Occipital lobe (tissue), 2 donors: Measurements from ENCODE around the gene ALKBH5. TPM values are rescaled to one million over a fixed set of nuclear protein-coding genes. Genes with fewer than 3 reads are reported as not detected.

ENCODE experiments used
- DNase-seq: peaks from one replicate; lab custom pipeline; 2025; lab: John Stamatoyannopoulos, UW
- total RNA-seq: library from RNA; depleted of rRNA; stranded (reverse); fragments of >200 nt; gene quantifications from one replicate; pipeline ENCODE4 v1.2.3, GENCODE V29; 2014

The ALKBH5 gene
- total RNA-seq, 1 donor from 2014 or later: 79.7 TPM

DNA sequence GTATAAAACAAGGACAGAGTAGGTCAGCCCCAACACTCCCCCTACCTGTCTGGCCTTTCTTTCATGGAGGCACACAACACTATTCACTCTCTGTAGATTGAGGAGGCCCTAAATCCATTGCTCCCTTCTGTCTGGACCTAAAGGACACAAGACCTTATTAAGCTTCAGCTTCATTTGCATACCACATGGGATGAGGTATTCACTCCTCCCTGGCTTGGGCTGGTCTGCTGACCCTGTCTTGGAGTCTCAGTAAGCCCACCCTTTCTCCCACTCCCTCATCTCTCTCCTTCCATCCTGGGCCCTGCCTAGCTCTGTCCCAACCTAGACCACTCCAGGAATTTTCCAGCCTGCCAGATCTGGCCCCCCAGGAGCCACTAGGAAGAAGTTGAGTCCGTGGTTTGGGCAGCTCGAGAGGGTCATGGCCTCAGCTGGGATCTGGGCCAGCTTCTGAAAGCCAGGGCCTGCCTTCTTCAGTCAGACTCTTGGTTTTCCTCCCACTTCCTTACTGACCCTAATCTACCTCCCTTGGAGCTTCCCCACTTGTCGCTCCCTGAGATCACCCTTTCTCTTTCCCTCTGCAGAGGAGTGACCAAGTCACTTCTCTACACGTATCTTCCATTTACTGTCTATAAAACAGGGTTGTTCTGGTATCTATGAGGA, 35.3 kb downstream of the ALKBH5 start:
- no peak for DNase-seq

DNA sequence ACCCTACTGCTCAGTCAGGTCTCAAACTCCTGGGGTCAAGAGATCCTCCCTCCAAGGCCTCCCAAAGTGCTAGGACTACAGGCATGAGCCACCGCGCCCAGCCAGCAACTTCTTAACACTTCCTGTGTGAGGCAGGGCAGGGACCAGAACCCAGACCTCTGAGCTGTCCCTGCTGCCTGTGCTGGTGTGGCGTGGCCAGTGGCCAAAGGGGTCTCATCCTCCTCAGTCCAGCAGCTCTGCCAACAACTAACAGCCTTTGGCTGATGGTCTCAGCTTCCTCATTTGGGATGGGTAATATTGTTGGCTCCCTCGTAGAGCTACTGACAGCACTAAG, 40.4 kb downstream of the ALKBH5 start:
- DNase-seq: no peak

DNA sequence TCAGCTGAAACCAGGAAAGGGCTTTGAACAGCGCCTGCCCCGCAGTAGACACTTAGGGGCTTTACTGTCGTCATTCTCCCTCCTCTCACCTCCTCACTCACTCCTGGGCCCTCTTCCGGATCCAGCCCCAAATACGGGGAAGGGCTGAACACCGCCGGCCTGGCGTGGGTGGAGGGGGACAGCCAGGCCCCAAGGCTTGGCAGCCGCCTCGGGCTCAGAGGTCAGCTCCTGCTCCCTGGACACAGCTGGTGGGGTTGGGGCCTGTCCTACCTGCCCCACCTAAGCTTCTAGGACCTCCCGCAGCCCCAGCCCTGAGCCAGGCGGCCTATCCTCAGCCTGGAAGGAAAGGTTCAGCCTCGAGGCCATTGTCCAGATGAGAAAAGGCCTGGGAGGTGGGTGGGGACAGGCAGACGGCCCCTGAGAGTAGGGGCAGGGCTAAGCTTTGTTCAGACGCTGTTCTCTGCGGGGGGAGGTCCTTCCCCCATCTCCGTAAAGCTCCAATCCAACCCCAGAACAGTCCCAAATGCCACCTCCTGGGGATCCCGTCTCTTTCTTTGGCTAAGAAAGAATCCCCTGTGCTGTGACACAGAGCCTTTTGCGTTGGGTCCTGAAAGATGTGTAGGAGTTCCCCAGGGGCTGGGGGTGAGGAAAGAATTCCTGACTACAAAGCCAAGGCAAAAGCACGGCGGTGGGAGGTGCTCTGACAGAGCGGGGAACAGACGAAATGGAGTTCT, 40.9 kb downstream of the ALKBH5 start:
- no peak for DNase-seq

DNA sequence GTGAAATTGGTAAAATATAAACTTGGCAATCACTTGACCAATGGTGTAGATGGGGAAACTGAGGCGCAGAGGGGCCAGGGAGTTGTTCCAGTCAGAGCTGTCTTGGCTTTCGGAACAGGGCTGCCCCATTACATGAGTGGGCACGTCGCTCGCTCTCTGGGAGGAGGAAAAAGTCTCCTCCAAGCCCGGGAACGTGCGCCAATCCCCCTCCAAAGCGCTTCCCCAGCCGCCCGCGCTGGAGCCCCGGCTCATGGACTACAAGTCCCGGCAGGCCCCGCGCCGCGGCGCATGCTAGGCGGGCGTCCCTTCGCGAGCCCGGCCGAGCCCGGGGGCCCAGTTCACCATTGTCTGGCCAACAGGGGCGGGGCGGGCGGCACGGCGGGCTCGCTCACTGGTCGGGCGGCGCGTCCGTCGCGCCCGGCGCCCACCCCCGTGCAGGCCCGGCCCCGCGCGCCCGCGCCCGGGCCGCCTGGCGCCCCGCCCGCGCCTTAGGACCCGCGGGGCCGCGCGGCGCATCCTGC, 41.6 kb downstream of the ALKBH5 start, which contains the start of gene LLGL1:
Gene LLGL1 (plus strand): TSS at position 515 of the 521 bp plus-strand sequence. CDS start 48 bp downstream, outside the sequence.
- peak; percentile 96 for DNase-seq

DNA sequence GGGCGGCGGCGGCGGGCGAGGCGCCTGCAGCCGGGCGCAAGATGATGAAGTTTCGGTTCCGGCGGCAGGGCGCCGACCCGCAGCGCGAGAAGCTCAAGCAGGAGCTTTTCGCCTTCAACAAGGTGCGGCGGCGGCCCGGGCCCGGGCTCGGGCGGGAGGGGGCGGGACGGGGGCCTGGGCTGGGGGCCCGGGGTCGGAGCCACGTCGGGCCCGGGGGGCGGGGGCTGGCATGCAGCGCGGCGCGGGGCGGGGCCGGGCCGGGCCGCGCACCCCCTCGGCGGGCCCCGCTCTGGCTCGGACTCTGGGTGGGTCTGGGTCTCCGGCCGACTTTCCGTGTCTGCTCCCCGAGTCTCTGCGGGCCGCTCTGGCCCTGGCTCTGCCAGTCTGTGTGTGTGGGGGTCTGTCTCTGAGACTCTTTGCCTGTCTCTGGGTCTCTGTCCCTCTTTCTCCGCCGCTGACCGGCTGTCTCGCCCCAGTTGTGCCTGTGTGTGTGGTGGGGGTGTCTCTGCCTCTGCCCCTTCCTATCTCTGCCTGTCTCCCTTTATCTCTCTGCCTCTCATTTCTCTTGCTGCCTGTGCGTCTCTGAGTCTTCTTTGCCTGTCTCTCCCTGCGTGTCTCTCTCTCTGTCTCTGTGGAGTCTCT, 42.1 kb downstream of the ALKBH5 start:
- no peak for DNase-seq

DNA sequence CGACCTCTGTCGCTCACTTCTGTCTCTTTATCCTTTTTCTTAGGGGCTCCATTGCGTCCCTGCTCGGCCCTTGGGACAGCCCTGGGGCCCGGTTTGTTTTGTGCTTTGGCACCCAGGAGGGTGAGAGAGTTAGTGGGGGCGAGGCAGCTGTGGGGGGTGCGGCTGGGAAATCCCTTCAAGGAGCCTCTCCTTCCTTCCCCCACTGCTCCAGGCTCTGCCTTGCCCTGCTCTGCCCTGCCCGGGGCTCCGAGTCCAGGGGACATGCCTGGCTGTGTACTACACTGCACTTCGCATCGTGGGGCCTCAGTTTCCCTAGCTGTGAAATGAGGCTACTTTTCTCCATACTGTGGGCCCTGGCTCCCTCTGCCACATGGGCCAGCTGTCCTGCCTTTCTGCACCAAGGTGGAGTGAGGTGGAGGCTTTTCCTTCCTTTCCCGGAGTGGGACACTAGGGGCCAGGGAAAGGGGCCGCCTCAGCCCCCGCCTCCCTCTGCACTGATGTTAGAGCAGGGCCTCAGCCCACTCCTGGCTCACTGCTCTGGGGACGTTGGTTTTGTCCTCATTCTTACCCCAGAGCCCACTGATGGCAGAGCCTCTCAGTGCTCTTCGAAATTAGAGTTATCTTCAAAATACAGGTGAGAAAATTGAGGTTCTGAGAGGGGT, 42.8 kb downstream of the ALKBH5 start:
- no peak for DNase-seq

DNA sequence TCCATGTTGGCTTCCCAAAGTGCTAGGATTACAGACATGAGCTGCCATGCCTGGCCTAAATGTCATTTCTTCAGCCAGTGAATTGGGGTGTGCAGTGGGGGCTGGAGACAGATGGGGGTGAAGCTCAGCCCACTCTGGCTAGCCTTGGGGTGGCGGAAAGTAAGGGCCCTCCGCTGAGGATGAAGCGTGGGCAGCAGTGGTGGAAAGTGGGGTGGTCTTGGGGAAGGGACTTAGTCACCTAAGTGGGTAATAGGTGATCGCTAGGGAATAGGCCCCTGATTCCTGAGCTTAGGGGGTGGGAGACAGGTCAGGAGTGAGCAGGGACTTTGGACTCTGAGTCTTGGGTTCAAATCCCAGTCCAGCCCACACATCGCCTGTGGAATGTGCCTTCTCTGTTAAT, 44.0 kb downstream of the ALKBH5 start:
- no peak for DNase-seq

DNA sequence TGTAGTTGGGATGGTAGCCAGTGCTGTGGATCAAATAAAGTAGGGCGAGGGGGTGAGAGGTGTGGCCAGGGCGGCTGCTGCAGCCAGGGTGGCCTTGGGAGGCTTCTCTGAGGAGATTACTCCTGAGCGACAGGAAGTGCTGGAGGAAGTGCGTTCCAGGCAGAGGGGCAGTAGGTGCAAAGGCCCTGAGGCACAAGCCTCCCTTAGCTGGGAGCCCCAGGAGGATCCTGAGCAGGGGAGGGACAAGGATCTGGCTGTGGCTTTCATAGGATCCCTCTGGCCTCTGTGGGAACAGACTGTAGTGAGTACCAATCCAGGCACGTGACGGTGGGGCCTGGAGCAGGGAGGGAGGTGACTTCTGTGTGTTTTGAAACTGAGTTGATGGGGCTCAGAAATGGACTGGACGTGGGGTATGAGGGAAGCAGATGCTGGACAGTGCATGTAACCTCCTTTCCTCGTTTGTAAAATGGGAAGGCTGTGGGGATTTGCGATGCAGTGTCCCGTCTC, 44.6 kb downstream of the ALKBH5 start:
- no peak for DNase-seq

DNA sequence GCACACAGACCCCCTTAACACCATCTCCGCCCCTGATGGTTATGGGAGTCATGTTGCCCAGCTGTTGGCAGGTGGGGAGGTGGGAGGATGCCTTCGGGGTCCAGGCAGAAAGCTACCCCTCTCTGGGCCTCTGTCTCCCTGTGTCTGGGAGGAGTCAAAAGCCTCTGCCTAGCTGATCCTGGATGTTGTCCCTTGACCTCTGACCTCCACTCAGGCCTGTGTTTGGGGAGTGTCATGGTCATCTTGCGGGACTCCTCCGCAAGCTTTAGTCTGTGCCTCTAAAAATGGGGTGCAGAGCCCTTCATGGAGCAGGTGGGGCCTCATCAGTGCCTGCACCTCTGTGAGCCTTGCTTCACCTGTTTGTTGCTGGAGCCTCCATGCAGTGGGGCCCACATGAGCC, 45.6 kb downstream of the ALKBH5 start:
- DNase-seq: no peak

DNA sequence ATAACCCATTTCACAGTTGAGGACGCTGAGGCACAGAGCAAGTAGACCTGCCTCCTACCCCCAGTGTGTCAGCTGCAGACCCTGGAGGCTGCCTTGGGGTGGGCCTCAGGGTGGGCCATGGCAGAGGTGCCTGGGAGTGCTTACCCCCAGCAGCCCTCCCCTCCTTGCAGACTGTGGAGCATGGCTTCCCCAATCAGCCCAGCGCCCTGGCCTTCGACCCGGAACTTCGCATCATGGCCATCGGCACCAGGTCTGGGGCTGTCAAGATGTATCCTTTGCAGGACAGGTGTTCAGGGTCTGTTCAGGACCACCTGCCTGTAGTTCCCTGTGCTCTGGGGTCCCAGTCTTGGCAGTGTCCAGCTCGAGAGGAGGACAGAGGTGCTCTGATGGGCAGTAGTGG, 46.1 kb downstream of the ALKBH5 start:
- no peak for DNase-seq

DNA sequence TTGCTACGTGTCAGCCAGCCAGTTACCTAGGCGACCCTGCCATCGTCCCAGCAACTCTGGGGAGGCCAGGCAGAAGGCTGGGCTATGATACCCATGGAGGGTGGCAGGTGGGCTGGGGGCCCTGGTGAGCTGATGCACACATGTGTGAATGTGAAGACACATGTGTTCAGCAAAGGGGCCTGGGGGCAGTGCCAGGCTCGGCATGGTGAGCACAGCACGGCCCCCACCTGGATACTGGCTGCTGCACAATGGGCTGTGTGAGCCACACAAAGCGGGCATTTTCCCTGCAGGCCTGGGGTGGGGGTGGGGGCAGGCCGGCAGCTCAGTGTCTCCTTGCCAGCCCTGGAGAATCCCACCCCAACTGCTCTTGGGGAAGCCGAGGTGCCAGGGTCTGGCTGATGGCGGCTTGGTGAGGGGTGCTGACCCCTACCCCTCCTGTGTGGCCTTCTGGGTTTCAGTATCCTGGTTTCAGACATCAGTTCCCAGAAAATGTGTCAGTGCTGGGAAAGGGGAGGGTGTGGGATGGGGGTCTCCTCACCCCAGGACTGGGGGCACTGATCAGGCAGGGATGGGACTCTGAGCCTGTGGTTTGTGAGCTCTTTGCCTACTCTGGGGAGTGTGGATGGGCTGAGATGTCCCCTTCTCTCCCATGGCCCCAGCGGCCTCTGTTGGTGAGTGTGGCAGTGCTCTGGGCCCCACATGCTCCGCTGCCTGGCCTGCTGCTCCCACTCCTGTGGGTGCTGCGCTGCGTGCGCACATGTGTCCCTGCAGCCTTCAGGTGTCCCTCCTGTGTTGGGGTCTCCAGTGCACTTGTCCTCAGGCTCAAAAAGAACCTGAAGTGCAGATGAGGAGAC, 46.9 kb downstream of the ALKBH5 start:
- peak; percentile 45 for DNase-seq

DNA sequence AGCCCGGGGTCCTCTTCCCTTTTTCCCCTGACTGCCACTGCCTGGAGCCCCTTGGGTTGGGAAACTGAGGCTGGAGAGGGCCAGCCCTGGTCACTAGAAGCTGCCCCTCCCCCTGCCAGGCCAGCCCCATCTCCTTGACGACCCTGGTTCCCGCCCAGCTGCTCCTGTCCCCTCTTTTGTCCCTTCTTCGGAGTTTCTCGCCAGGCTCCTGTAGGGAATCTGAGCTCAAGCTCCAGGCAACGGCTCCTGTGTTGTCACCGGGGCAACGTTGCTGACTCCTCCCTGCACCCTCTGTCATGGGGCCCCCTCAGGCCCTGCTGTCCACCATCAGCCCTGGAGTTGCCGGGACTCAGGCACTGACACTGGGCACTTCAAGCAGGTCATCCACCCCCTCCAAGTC, 47.5 kb downstream of the ALKBH5 start:
- DNase-seq: no peak

DNA sequence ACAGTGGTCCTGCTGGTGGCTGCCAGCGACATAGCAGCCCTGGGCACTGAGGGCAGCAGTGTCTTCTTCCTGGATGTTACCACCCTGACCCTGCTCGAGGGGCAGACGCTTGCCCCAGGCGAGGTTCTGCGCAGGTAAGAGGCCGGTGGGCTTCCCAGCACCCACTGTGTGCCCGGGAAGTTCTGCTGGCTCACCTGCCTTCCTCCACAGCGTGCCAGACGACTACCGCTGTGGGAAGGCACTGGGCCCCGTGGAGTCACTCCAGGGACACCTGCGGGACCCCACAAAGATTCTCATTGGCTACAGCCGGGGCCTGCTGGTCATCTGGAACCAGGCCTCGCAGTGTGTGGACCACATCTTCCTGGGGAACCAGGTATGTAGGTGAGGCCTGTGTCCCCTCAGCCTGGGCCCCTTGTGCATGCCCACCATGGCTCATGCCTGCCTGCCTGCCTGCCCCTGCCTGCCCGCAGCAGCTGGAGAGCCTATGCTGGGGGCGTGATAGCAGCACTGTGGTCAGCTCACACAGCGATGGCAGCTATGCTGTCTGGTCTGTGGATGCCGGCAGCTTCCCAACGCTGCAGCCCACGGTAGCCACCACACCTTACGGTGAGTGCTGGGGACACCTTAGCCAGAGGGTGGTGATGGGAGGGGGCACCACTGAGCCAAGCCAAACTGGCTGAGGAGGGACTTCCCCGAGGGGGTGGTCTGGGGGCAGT, 50.3 kb downstream of the ALKBH5 start:
- no peak for DNase-seq

DNA sequence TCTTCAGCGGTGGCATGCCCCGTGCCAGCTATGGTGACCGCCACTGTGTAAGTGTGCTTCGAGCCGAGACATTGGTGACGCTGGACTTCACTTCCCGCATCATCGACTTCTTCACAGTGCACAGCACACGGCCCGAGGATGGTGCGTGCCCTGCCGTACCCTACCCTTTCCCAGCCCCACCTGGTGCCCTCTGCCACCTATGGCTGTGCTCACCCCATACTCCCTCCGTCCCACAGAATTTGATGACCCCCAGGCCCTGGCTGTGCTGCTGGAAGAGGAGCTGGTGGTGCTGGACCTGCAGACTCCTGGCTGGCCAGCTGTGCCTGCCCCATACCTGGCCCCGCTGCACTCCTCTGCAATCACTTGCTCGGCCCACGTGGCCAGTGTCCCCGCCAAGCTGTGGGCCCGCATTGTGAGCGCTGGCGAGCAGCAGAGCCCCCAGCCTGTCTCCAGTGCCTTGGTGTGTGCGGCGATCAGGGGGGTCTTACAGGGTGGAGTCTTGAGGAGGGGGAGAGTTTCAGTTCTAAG, 51.3 kb downstream of the ALKBH5 start:
- DNase-seq: no peak

DNA sequence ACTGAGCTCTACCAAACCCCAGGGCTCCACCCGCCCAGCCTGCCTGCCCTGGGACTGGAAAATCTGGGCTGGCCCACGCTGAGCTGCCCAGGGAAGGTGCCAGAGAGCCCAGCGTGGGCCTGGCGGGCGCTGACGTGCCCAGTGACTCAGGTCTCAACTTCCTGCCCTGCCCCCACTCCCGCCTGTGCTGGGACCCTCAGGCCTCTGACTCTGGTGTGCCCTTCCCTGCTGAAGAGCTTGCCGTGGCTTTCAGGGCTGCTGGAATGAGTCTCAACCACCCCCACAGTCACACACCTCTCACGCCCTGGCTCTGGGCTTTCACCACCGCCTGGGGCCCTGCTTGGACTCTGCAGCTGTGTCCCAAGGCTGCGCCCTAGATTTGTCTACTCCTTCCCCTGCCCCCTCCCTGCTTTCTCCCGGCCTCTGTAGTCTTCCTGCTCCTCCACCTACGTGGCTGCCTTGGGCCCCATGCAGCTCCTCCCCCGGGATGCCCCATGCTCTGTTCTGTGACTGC, 52.2 kb downstream of the ALKBH5 start:
- DNase-seq: no peak

DNA sequence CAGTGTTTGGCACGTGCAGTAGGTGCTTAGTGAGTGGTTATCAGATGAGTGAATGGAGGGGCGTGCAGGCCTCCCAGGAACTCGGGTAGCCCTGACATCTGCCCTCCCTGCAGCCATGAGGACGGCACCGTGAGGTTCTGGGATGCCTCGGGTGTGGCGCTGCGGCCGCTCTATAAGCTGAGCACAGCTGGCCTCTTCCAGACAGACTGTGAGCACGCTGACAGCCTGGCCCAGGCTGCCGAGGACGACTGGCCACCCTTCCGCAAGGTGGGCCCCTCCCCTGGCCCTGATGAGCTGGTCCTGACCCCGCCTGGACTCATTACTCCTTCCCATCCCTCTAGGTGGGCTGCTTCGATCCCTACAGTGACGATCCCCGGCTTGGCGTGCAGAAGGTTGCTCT, 52.9 kb downstream of the ALKBH5 start:
- no peak for DNase-seq

DNA sequence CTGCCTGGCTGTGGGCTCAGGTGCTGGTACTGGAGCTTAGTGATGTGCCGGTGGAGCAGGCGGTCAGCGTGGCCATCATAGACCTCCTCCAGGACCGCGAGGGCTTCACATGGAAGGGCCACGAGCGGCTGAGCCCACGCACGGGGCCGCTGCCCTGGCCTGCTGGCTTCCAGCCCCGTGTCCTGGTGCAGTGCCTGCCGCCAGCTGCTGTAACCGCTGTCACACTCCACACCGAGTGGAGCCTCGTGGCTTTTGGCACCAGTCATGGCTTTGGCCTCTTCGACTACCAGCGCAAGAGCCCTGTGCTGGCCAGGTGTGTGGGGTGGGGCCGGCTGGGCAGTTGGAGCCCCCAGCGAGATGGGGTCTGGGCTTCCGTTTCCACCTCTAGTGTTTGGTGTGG, 53.8 kb downstream of the ALKBH5 start:
- no peak for DNase-seq

DNA sequence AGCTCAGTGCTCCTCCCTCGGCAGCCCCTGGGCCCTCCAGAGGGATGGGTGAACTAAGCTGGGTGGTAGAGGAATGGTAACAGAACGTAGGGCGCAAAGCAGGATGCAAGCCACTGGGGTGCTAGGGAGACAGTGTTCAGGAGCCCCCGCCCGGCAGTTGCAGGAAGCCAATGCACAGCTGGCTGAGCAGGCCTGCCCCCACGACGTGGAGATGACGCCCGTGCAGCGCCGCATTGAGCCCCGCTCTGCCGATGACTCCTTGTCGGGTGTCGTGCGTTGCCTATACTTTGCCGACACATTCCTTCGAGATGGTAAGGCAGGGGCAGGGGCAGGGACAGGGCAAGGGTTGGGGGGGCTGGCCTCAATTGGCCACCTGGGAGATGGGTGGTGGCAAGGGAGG, 54.7 kb downstream of the ALKBH5 start:
- DNase-seq: no peak

DNA sequence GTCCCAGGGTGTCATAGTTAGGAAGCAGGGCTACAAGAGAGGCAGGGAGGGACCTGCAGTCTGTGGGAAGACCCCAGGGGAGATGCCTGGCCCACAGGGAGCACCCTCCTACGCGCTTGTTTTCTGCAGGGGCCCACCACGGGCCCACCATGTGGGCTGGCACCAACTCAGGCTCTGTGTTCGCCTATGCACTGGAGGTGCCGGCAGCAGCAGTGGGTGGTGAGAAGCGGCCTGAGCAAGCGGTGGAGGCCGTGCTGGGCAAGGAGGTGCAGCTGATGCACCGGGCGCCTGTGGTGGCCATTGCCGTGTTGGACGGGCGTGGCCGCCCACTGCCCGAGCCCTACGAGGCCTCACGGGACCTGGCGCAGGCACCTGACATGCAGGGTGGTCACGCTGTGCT, 56.8 kb downstream of the ALKBH5 start:
- no peak for DNase-seq
